ENCODE results near the gene PTPRM. TPM values are rescaled to one million over a fixed set of nuclear protein-coding genes. Genes with fewer than 3 reads are reported as not detected.

PTPRM gene
- total and polyA plus RNA-seq, 4 donors = 9.2 to 23.0 (median 12.7) TPM

- Histone ChIP-seq H3K27ac (ENCODE audit: low read depth in 1 of 2, low read length in 2 of 2) (no peak overlapping the region), H3K9ac (ENCODE audit: low read depth in 1 of 2, low read length in 2 of 2) (no peak overlapping the region), H3K4me1 (ENCODE audit: control insufficient read depth in 4 of 4, insufficient read depth in 4 of 4, low read length in 3 of 4) (no peaks in the 10 kb centered on the region), H3K27me3 (ENCODE audit: control insufficient read depth in 4 of 4, insufficient read depth in 4 of 4, low read length in 3 of 4) (no peaks in the 10 kb centered on the region), H3K36me3 (ENCODE audit: control insufficient read depth in 4 of 4, insufficient read depth in 3 of 4, low read depth in 1 of 4, low read length in 3 of 4) (no peaks in the 10 kb centered on the region), H3K9me3 (ENCODE audit: control insufficient read depth in 4 of 4, low read length in 3 of 4) (no peaks in the 10 kb centered on the region), H3K4me3 (ENCODE audit: low read depth in 1 of 3, low read length in 3 of 3) (no peak overlapping the region)
- DNase-seq (ENCODE audit: low spot score) = no peak
- WGBS = 81% methylated on average over 3 of the region's 3 CpGs
- no peak for TF ChIP-seq JUND (IDR thresholded peaks at IDR 0.05)
Observed at GRCh38 chr18:7681298-7681697, 114.2 kb downstream of the PTPRM start.

- Histone ChIP-seq H3K27ac (ENCODE audit: low read depth in 1 of 2, low read length in 2 of 2) (no peak overlapping the region), H3K4me3 (ENCODE audit: low read depth in 1 of 3, low read length in 3 of 3) (no peak overlapping the region), H3K36me3 (ENCODE audit: control insufficient read depth in 4 of 4, insufficient read depth in 3 of 4, low read depth in 1 of 4, low read length in 3 of 4) (no peaks in the 10 kb centered on the region), H3K9me3 (ENCODE audit: control insufficient read depth in 4 of 4, low read length in 3 of 4) (no peaks in the 10 kb centered on the region), H3K9ac (ENCODE audit: low read depth in 1 of 2, low read length in 2 of 2) (no peak overlapping the region), H3K27me3 (ENCODE audit: control insufficient read depth in 4 of 4, insufficient read depth in 4 of 4, low read length in 3 of 4) (no peaks in the 10 kb centered on the region), H3K4me1 (ENCODE audit: control insufficient read depth in 4 of 4, insufficient read depth in 4 of 4, low read length in 3 of 4) (no peaks in the 10 kb centered on the region)
- DNase-seq (ENCODE audit: low spot score) = no peak
- TF ChIP-seq TAF1 (conservative IDR thresholded peaks at IDR 0.05) (no peak), RXRA (IDR thresholded peaks at IDR 0.05) (no peak), NR2F2 (IDR thresholded peaks at IDR 0.05) (no peak), HNF4G (IDR thresholded peaks at IDR 0.05) (no peak), CTCF (IDR thresholded peaks at IDR 0.05; ENCODE audit: low read depth, low read length, missing input control) (no peak), FOXA2 (IDR thresholded peaks at IDR 0.05) (no peak), GABPA (IDR thresholded peaks at IDR 0.05 in 1 of 2, conservative IDR thresholded peaks at IDR 0.05 in 1 of 2) (no peak), FOXA1 (IDR thresholded peaks at IDR 0.05) (no peak), EGR1 (IDR thresholded peaks at IDR 0.05; ENCODE audit: low read depth in 2 of 2) (no peak), JUND (IDR thresholded peaks at IDR 0.05) (no peak), RAD21 (IDR thresholded peaks at IDR 0.05) (no peak), MAX (IDR thresholded peaks at IDR 0.05) (no peak), ATF3 (IDR thresholded peaks at IDR 0.05) (no peak), SP1 (IDR thresholded peaks at IDR 0.05) (no peak), REST (IDR thresholded peaks at IDR 0.05) (no peak), HNF4A (conservative IDR thresholded peaks at IDR 0.05) (no peak), ZBTB33 (IDR thresholded peaks at IDR 0.05) (no peak), YY1 (IDR thresholded peaks at IDR 0.05) (no peak)
Observed at GRCh38 chr18:7682321-7682720, 115.2 kb downstream of the PTPRM start.
